PC-3 (cell line): ENCODE measurements around the gene CCDC191. TPM values are rescaled to one million over a fixed set of nuclear protein-coding genes. Genes with fewer than 3 reads are reported as not detected.

Experiments used
- ATAC-seq: fragments of 200-7000 bp; cut with Tn5 transposase; 2 replicates; pipeline ENCODE4 v1.9.1; 2020; ENCODE audit warnings: mild to moderate bottlenecking, moderate library complexity
- BruUV-seq: library from RNA; stranded (reverse); fragments of 400-500 nt; replicated peaks from 2 replicates; lab custom pipeline; 2021; lab: Mats Ljungman, UMichigan
- CTCF ChIA-PET: fragments of 300-600 bp; sonication (Branson Sonifier 250); formaldehyde crosslinking; loops from one replicate; lab custom pipeline; 2022; ENCODE audit warnings: antibody characterized with exemption; lab: Charles Lee
- POLR2A ChIA-PET: fragments of 300-600 bp; sonication (Branson Sonifier 250); formaldehyde crosslinking; loops from one replicate; lab custom pipeline; 2022; ENCODE audit warnings: antibody characterized with exemption; ENCODE audit not compliant: unreplicated experiment; lab: Charles Lee
- DNase-seq: peaks from one replicate; pipeline ENCODE4 v3.0.0-alpha.2; 2015
- H2AFZ ChIP-seq: fragments of 300-600 bp; sonication (generic); 2 replicates; pipeline ENCODE4 v1.6.0; 2016; ENCODE audit warnings: antibody characterized with exemption, low read length
- H3F3A ChIP-seq: fragments of 300-600 bp; sonication (generic); one replicate; pipeline ENCODE4 v1.6.0; 2017; ENCODE audit warnings: antibody characterized with exemption, low read length, control low read depth, mild to moderate bottlenecking; ENCODE audit not compliant: unreplicated experiment
- H3K27ac ChIP-seq: fragments of 300-600 bp; sonication (generic); 2 replicates; pipeline ENCODE4 v1.5.1; 2016; ENCODE audit warnings: mild to moderate bottlenecking, low read length
- H3K27me3 ChIP-seq: fragments of 300-600 bp; sonication (generic); 2 replicates; pipeline ENCODE4 v1.6.1; 2016; ENCODE audit warnings: low read length, mixed read lengths
- H3K36me3 ChIP-seq: fragments of 300-600 bp; sonication (generic); 2 replicates; pipeline ENCODE4 v1.6.1; 2016; ENCODE audit warnings: low read depth, mixed run types, low read length, mixed read lengths
- H3K4me1 ChIP-seq: fragments of 300-600 bp; sonication (generic); 2 replicates; pipeline ENCODE4 v1.5.1; 2016; ENCODE audit warnings: low read length; ENCODE audit not compliant: insufficient read depth
- H3K4me2 ChIP-seq: fragments of 300-600 bp; sonication (generic); 2 replicates; pipeline ENCODE4 v1.6.0; 2016; ENCODE audit warnings: low read length
- H3K4me3 ChIP-seq: fragments of 300-600 bp; sonication (generic); 2 replicates; pipeline ENCODE4 v1.5.1; 2016; ENCODE audit warnings: mild to moderate bottlenecking, low read length, mixed read lengths
- H3K79me2 ChIP-seq: fragments of 300-600 bp; sonication (generic); 2 replicates; pipeline ENCODE4 v1.6.1; 2017; ENCODE audit warnings: low read length, mixed read lengths
- H3K9ac ChIP-seq: fragments of 300-600 bp; sonication (generic); 2 replicates; pipeline ENCODE4 v1.6.0; 2016; ENCODE audit warnings: mild to moderate bottlenecking, low read length
- H3K9me2 ChIP-seq: fragments of 300-600 bp; sonication (generic); replicated peaks from 2 replicates; pipeline ENCODE4 v1.6.1; 2016; ENCODE audit warnings: mixed run types, low read length, mixed read lengths
- H3K9me3 ChIP-seq: fragments of 300-600 bp; sonication (generic); 2 replicates; pipeline ENCODE4 v1.6.1; 2016; ENCODE audit warnings: low read length, mixed read lengths
- H4K20me1 ChIP-seq: fragments of 300-600 bp; sonication (generic); 2 replicates; pipeline ENCODE4 v1.6.1; 2016; ENCODE audit warnings: low read length, mixed read lengths
- EZH2 ChIP-seq: fragments of 300-600 bp; sonication (generic); IDR thresholded peaks from one replicate; pipeline ENCODE4 v1.6.1; 2017; ENCODE audit warnings: antibody characterized with exemption, mild to moderate bottlenecking, low read length; ENCODE audit not compliant: unreplicated experiment
- EZH2phosphoT487 ChIP-seq: fragments of 300-600 bp; sonication (generic); IDR thresholded peaks from 2 replicates; pipeline ENCODE4 v1.6.1; 2018; ENCODE audit warnings: mild to moderate bottlenecking, antibody characterized with exemption, low read length, borderline replicate concordance
- intact Hi-C: fragments of 100-400 bp; cut with micrococcal nuclease; formaldehyde crosslinking; loops from 2 replicates; pipeline ENCODE4 v1.9.0; 2023
- total RNA-seq: library from RNA; depleted of rRNA; stranded (reverse); fragments of >200 nt; gene quantifications from 2 replicates; pipeline ENCODE4 v1.2.3, GENCODE V29; 2014
- TF ChIP-seq, protein P1 (sequence below): fragments of 300-600 bp; sonication (generic); conservative IDR thresholded peaks from 2 replicates; pipeline ENCODE4 v1.5.1; 2017; ENCODE audit warnings: antibody characterized with exemption, low read depth, mild to moderate bottlenecking, low read length

CCDC191 gene
- total RNA-seq, 1 experiment from 2014 or later, result 1.3 TPM

DNA sequence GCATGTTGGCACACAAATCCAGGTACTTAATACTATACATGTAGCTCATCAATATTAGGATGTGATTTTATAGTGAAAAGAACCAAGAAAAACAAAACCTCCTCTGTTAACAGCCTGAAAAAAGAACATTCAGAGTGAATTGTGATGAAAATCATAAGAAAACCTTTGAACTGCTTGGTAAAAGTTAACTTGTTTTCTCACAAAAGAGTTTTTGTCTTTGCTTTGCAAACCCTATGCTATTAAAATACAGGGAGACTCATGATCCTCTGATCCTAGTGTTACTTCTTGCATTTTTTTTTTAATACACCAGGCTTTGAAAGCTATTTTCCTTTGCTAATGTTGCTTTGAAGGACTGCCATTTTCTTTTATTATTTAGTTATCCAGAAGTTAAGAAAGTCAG is 23.9 kb upstream of the CCDC191 start:
- no peak overlapping the region for H3K27ac ChIP-seq
- TF ChIP-seq EZH2, result no peak
- TF ChIP-seq, protein P1, sequence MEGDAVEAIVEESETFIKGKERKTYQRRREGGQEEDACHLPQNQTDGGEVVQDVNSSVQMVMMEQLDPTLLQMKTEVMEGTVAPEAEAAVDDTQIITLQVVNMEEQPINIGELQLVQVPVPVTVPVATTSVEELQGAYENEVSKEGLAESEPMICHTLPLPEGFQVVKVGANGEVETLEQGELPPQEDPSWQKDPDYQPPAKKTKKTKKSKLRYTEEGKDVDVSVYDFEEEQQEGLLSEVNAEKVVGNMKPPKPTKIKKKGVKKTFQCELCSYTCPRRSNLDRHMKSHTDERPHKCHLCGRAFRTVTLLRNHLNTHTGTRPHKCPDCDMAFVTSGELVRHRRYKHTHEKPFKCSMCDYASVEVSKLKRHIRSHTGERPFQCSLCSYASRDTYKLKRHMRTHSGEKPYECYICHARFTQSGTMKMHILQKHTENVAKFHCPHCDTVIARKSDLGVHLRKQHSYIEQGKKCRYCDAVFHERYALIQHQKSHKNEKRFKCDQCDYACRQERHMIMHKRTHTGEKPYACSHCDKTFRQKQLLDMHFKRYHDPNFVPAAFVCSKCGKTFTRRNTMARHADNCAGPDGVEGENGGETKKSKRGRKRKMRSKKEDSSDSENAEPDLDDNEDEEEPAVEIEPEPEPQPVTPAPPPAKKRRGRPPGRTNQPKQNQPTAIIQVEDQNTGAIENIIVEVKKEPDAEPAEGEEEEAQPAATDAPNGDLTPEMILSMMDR, result no peak
- no peak for TF ChIP-seq EZH2phosphoT487
- DNase-seq, result no peak
- intact Hi-C loops, result no loop called here
- H3K4me2 ChIP-seq, result no peak overlapping the region
- H3K9me2 ChIP-seq, result no peaks in the 10 kb centered on the region
- H3F3A ChIP-seq, result no peaks in the 10 kb centered on the region
- H3K79me2 ChIP-seq, result no peaks in the 10 kb centered on the region
- ATAC-seq, result no peak
- H3K36me3 ChIP-seq, result peaks cover 78% of the 10 kb centered on the region
- ChIA-PET POLR2A (no interaction called here), CTCF (no interaction called here)
- H3K9ac ChIP-seq, result no peak overlapping the region
- H3K27me3 ChIP-seq, result no peaks in the 10 kb centered on the region
- no peaks in the 10 kb centered on the region for H4K20me1 ChIP-seq
- no peaks in the 10 kb centered on the region for H3K9me3 ChIP-seq
- BruUV-seq, result no TSS peak
- H2AFZ ChIP-seq, result no peak overlapping the region
- H3K4me3 ChIP-seq, result no peak overlapping the region
- no peaks in the 10 kb centered on the region for H3K4me1 ChIP-seq

DNA sequence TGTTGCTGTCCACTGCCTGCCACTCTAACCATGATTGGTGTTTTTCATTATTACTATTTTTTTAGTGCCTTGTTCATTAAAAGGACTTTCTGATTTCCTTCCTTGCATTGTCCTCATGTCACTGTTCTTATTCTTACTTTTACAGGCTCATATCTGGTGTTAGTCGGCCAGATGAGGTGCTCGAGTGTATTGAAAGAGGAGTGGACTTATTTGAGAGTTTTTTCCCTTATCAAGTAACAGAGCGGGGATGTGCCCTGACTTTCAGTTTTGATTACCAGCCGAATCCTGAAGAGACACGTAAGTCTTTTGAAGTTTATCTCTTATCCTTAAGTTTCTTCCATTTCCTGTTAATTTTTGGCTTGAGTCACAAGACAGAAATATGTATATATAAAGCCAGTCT is 23.4 kb upstream of the CCDC191 start:
- Histone ChIP-seq H3K27ac (no peak overlapping the region), H3K4me1 (no peaks in the 10 kb centered on the region), H4K20me1 (no peaks in the 10 kb centered on the region), H3K4me3 (no peak overlapping the region), H3K27me3 (no peaks in the 10 kb centered on the region), H3F3A (no peaks in the 10 kb centered on the region), H3K9ac (no peak overlapping the region), H3K36me3 (peaks cover 80% of the 10 kb centered on the region), H3K9me3 (no peaks in the 10 kb centered on the region), H3K79me2 (no peaks in the 10 kb centered on the region), H3K4me2 (no peak overlapping the region), H3K9me2 (no peaks in the 10 kb centered on the region), H2AFZ (no peak overlapping the region)
- POLR2A ChIA-PET, result no interaction called here
- BruUV-seq, result no TSS peak
- DNase-seq, result no peak
- TF ChIP-seq EZH2, result no peak
- ATAC-seq, result no peak
- CTCF ChIA-PET, result no interaction called here
- intact Hi-C loops, result no loop called here

DNA sequence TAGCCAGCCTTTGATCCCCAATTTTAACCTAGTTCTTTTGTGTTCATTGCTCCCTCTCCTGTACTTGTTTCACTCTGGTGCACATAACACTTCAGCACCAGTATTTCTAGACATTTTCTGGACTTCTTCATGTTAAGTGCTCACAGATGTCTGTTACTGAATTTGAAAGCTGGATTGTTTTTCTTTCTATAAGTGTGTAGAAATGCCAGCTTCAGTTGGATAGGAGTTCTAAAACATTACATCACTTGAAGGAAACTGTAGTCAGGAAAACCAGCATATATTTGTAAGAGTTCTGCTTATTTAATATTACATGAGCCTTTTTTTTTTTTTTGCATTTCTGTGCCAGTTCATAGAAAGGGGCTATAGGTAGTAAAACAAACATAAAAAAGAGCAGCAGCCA is 21.8 kb upstream of the CCDC191 start:
- no peak overlapping the region for H2AFZ ChIP-seq
- no peaks in the 10 kb centered on the region for H3K9me2 ChIP-seq
- intact Hi-C loops, result no loop called here
- no peaks in the 10 kb centered on the region for H3K9me3 ChIP-seq
- no peaks in the 10 kb centered on the region for H3K79me2 ChIP-seq
- ChIA-PET POLR2A (no interaction called here), CTCF (no interaction called here)
- no peak for ATAC-seq
- H3K4me2 ChIP-seq, result no peak overlapping the region
- BruUV-seq, result no TSS peak
- no peaks in the 10 kb centered on the region for H4K20me1 ChIP-seq
- no peaks in the 10 kb centered on the region for H3F3A ChIP-seq
- no peaks in the 10 kb centered on the region for H3K4me1 ChIP-seq
- DNase-seq, result no peak
- peaks cover 85% of the 10 kb centered on the region for H3K36me3 ChIP-seq
- H3K27me3 ChIP-seq, result no peaks in the 10 kb centered on the region
- H3K27ac ChIP-seq, result no peak overlapping the region
- TF ChIP-seq, protein P1, result no peak
- TF ChIP-seq EZH2phosphoT487, result no peak
- TF ChIP-seq EZH2, result no peak
- no peak overlapping the region for H3K4me3 ChIP-seq
- H3K9ac ChIP-seq, result no peak overlapping the region
